ENCODE results near the gene PTPRZ1. TPM values are rescaled to one million over a fixed set of nuclear protein-coding genes. Genes with fewer than 3 reads are reported as not detected.

Gene PTPRZ1
- total and polyA plus RNA-seq, 2 donors (not counting 1 experiment from before 2014, with no cell fraction given): not detected

- TF ChIP-seq CTCF (IDR thresholded peaks at IDR 0.05) (no peak), EZH2 (IDR thresholded peaks at IDR 0.05; ENCODE audit: borderline replicate concordance, insufficient read depth, low read depth, low read length, poor library complexity, severe bottlenecking) (no peak)
- Histone ChIP-seq H3K9ac (ENCODE audit: low read length) (no peak overlapping the region), H3K4me2 (replicated peaks; ENCODE audit: low read depth, low read length, poor library complexity, severe bottlenecking) (no peak overlapping the region), H3K4me1 (ENCODE audit: control insufficient read depth in 2 of 2, insufficient read depth in 2 of 2, low read length in 2 of 2) (no peaks in the 10 kb centered on the region), H3K27me3 (replicated peaks in 1 of 4; ENCODE audit: control extremely low read depth in 1 of 4, control insufficient read depth in 3 of 4, insufficient read depth in 4 of 4, low read length in 3 of 4) (no peaks in the 10 kb centered on the region), H3K4me3 (ENCODE audit: control extremely low read depth in 1 of 5, extremely low read depth in 1 of 5, insufficient read depth in 1 of 5, low read depth in 2 of 5, low read length in 4 of 5) (no peak overlapping the region), H3K9me3 (ENCODE audit: control extremely low read depth in 1 of 3, control insufficient read depth in 2 of 3, insufficient read depth in 1 of 3, low read length in 2 of 3) (peaks cover 5 to 9% (median 7%) of the 10 kb centered on the region in 3 donors), H2AFZ (ENCODE audit: insufficient read depth, low read depth, low read length, poor library complexity, severe bottlenecking) (no peak overlapping the region), H3K79me2 (ENCODE audit: control insufficient read depth, insufficient read depth, low read length) (no peaks in the 10 kb centered on the region), H4K20me1 (ENCODE audit: control insufficient read depth, insufficient read depth, low read length, poor library complexity, severe bottlenecking) (no peaks in the 10 kb centered on the region), H3K27ac (ENCODE audit: low read length in 2 of 2) (no peak overlapping the region), H3K36me3 (replicated peaks in 1 of 2; ENCODE audit: control extremely low read depth in 1 of 2, control insufficient read depth in 1 of 2, extremely low read depth in 1 of 2, insufficient read depth in 2 of 2, low read length in 1 of 2) (no peaks in the 10 kb centered on the region)
- no peak overlapping the region for H3K27ac Mint-ChIP-seq
- H3K9me3 Mint-ChIP-seq (ENCODE audit: insufficient read depth): peaks cover 25% of the 10 kb centered on the region
- POLR2A ChIA-PET: no interaction called here
- H3K27me3 Mint-ChIP-seq: no peaks in the 10 kb centered on the region
- ATAC-seq (ENCODE audit: low read depth): no peak
- intact Hi-C loops (cut with micrococcal nuclease): no loop called here
- DNase-seq: no peak
- CTCF ChIA-PET: no interaction called here
- no peak overlapping the region for H3K4me3 Mint-ChIP-seq
- no peaks in the 10 kb centered on the region for H3K4me1 Mint-ChIP-seq
These were observed 230.1 kb downstream of the PTPRZ1 start for GRCh38 chr7:122103064-122103463.

Small RNA genes lying within 50 kb of the gene (small RNA-seq; reads per million reads assigned to genes)
- gene RNU7-154P (ENCODE audit: insufficient read length, low read depth, low replicate concordance): not detected

Measured in B cell (primary cell).